ENCODE data around the gene NFATC2.

GRCh38 chr20:51573576-51574243 lies 31.2 kb upstream of the NFATC2 start:
- no peak for TF ChIP-seq CTCF (IDR thresholded peaks at IDR 0.05; ENCODE audit: poor library complexity, severe bottlenecking)
- no peak for TF ChIP-seq POLR2AphosphoS5 (IDR thresholded peaks at IDR 0.05)
